ENCODE measurements around the gene PTPRK. TPM values are rescaled to one million over a fixed set of nuclear protein-coding genes. Genes with fewer than 3 reads are reported as not detected.

The PTPRK gene
- total RNA-seq, 1 donor from 2014 or later: 15.6 TPM

- DNase-seq (ENCODE audit: low spot score): no peak
Observed at GRCh38 chr6:128192972-128193371, 327.4 kb downstream of the PTPRK start.

GRCh38 chr6:128188678-128189077 lies 331.7 kb downstream of the PTPRK start:
- no peak for DNase-seq (ENCODE audit: low spot score)

GRCh38 chr6:128186729-128187128 lies 333.7 kb downstream of the PTPRK start:
- DNase-seq (ENCODE audit: low spot score): no peak

GRCh38 chr6:128179876-128180438 lies 340.4 kb downstream of the PTPRK start:
- DNase-seq (ENCODE audit: low spot score): no peak

- DNase-seq (ENCODE audit: low spot score): no peak
Observed at GRCh38 chr6:128174724-128175123, 345.7 kb downstream of the PTPRK start.

- peak; percentile 31 for DNase-seq (ENCODE audit: low spot score)
Observed at GRCh38 chr6:128172752-128173682, 347.4 kb downstream of the PTPRK start.

GRCh38 chr6:128172081-128172480 lies 348.3 kb downstream of the PTPRK start:
- DNase-seq (ENCODE audit: low spot score): no peak

GRCh38 chr6:128171182-128171581 lies 349.2 kb downstream of the PTPRK start:
- no peak for DNase-seq (ENCODE audit: low spot score)

- no peak for DNase-seq (ENCODE audit: low spot score)
Observed at GRCh38 chr6:128168244-128168643, 352.2 kb downstream of the PTPRK start.

GRCh38 chr6:128167552-128167951 lies 352.8 kb downstream of the PTPRK start:
- DNase-seq (ENCODE audit: low spot score): no peak

GRCh38 chr6:128164254-128164653 lies 356.1 kb downstream of the PTPRK start:
- no peak for DNase-seq (ENCODE audit: low spot score)

GRCh38 chr6:128162423-128162822 lies 358.0 kb downstream of the PTPRK start:
- DNase-seq (ENCODE audit: low spot score): no peak

GRCh38 chr6:128161839-128162238 lies 358.6 kb downstream of the PTPRK start:
- DNase-seq (ENCODE audit: low spot score): no peak

- DNase-seq (ENCODE audit: low spot score): no peak
Observed at GRCh38 chr6:128161263-128161662, 359.1 kb downstream of the PTPRK start.

GRCh38 chr6:128158496-128158895 lies 361.9 kb downstream of the PTPRK start:
- no peak for DNase-seq (ENCODE audit: low spot score)

- DNase-seq (ENCODE audit: low spot score): no peak
Observed at GRCh38 chr6:128156321-128157111, 363.9 kb downstream of the PTPRK start.

- DNase-seq (ENCODE audit: low spot score): no peak
Observed at GRCh38 chr6:128155826-128156225, 364.6 kb downstream of the PTPRK start.

- DNase-seq (ENCODE audit: low spot score): no peak
Observed at GRCh38 chr6:128152551-128152950, 367.8 kb downstream of the PTPRK start.

GRCh38 chr6:128150376-128150775 lies 370.0 kb downstream of the PTPRK start:
- DNase-seq (ENCODE audit: low spot score): no peak

- no peak for DNase-seq (ENCODE audit: low spot score)
Observed at GRCh38 chr6:128149796-128150195, 370.6 kb downstream of the PTPRK start.

- no peak for DNase-seq (ENCODE audit: low spot score)
Observed at GRCh38 chr6:128144320-128144719, 376.1 kb downstream of the PTPRK start.

GRCh38 chr6:128141932-128142331 lies 378.5 kb downstream of the PTPRK start:
- no peak for DNase-seq (ENCODE audit: low spot score)

All from umbilical cord (tissue), 2 donors.